SK-N-SH (cell line): ENCODE results near the gene CHCHD6. TPM values are rescaled to one million over a fixed set of nuclear protein-coding genes. Genes with fewer than 3 reads are reported as not detected.

Experiments
- CTCF ChIA-PET: fragments of 300-600, 350-600 bp; formaldehyde crosslinking; extraction: SDS; loops from one replicate; lab custom pipeline; 2021; lab: Yijun Ruan, JAX
- POLR2A ChIA-PET: fragments of 350-600 bp; sonication (Branson Sonifier 250); formaldehyde crosslinking; extraction: SDS; loops from one replicate; lab custom pipeline; 2020; ENCODE audit warnings: antibody characterized with exemption, inconsistent platforms; lab: Yijun Ruan, JAX
- DNase-seq: peaks from one replicate; pipeline ENCODE4 v3.0.0; 2012
- H2AFZ ChIP-seq: fragments of 200-600 bp; sonication (generic); 2 replicates; pipeline ENCODE4 v1.8.1; 2016; ENCODE audit warnings: antibody characterized with exemption, mild to moderate bottlenecking, low read depth
- H3F3A ChIP-seq: fragments of 200-600 bp; sonication (generic); replicated peaks from 2 replicates; pipeline ENCODE3; 2016; ENCODE audit warnings: antibody characterized with exemption, mild to moderate bottlenecking; ENCODE audit not compliant: insufficient read depth
- H3K27ac ChIP-seq, 2 experiments: fragments of 200-500 bp in 1 of 2; fragments of 200-600 bp in 1 of 2; sonication (Bioruptor generic) in 1 of 2; sonication (generic), shearing (Covaris generic) in 1 of 2; 2 replicates each; pipeline versions ENCODE4 v1.5.1 to v1.6.1; 2014 to 2016; ENCODE audit warnings: low read depth in 2 of 2, inconsistent platforms in 1 of 2, low read length in 1 of 2, mild to moderate bottlenecking in 1 of 2, mixed read lengths in 1 of 2
- H3K27me3 ChIP-seq: fragments of 200-600 bp; sonication (generic), shearing (Covaris generic); 2 replicates; pipeline ENCODE4 v1.6.1; 2016; ENCODE audit warnings: mixed run types; ENCODE audit not compliant: insufficient read depth
- H3K36me3 ChIP-seq, 2 experiments: fragments of 200-500 bp in 1 of 2; fragments of 200-600 bp in 1 of 2; sonication (Bioruptor generic) in 1 of 2; sonication (generic) in 1 of 2; replicated peaks in 1 of 2; 2 replicates each; pipeline versions ENCODE3 to v1.5.1; 2014 to 2016; ENCODE audit warnings: low read length in 1 of 2, mild to moderate bottlenecking in 1 of 2; ENCODE audit not compliant: insufficient read depth in 2 of 2, control insufficient read depth in 1 of 2
- H3K4me1 ChIP-seq, 2 experiments: fragments of 200-500 bp in 1 of 2; fragments of 200-600 bp in 1 of 2; sonication (Bioruptor generic) in 1 of 2; sonication (generic), shearing (Covaris generic) in 1 of 2; 2 replicates each; pipeline versions ENCODE4 v1.5.1 to v1.6.1; 2014 to 2016; ENCODE audit warnings: low read depth in 1 of 2, low read length in 1 of 2, mixed run types in 1 of 2; ENCODE audit not compliant: insufficient read depth in 2 of 2, control insufficient read depth in 1 of 2
- H3K4me2 ChIP-seq: fragments of 200-600 bp; sonication (generic), shearing (Covaris generic); 2 replicates; pipeline ENCODE4 v1.6.1; 2017; ENCODE audit warnings: mixed run types
- H3K4me3 ChIP-seq, 2 experiments: fragments of 200-500 bp in 1 of 2; fragments of 200-600 bp in 1 of 2; sonication (Bioruptor generic) in 1 of 2; sonication (generic), shearing (Covaris generic) in 1 of 2; 2 replicates each; pipeline versions ENCODE4 v1.5.1 to v1.8.1; 2014 to 2016; ENCODE audit warnings: low read depth in 2 of 2, inconsistent platforms in 1 of 2, low read length in 1 of 2, mild to moderate bottlenecking in 1 of 2, mixed read lengths in 1 of 2, moderate library complexity in 1 of 2
- H3K79me2 ChIP-seq: fragments of 200-600 bp; sonication (generic); 2 replicates; pipeline ENCODE4 v1.8.1; 2017; ENCODE audit warnings: mild to moderate bottlenecking; ENCODE audit not compliant: insufficient read depth
- H3K9ac ChIP-seq: fragments of 200-600 bp; sonication (generic); 2 replicates; pipeline ENCODE4 v1.6.1; 2017; ENCODE audit warnings: mixed run types
- H3K9me2 ChIP-seq: fragments of 200-600 bp; sonication (generic); 2 replicates; pipeline ENCODE4 v1.6.1; 2017; ENCODE audit warnings: mixed run types
- H3K9me3 ChIP-seq: fragments of 200-600 bp; sonication (generic); 2 replicates; pipeline ENCODE4 v1.6.1; 2017; ENCODE audit warnings: mixed run types, mild to moderate bottlenecking, moderate library complexity
- H4K20me1 ChIP-seq: fragments of 200-600 bp; sonication (generic); 2 replicates; pipeline ENCODE4 v1.6.1; 2017; ENCODE audit warnings: mild to moderate bottlenecking, mixed run types; ENCODE audit not compliant: insufficient read depth
- CTCF ChIP-seq: fragments of 200-600 bp; sonication (generic); IDR thresholded peaks from 2 replicates; pipeline ENCODE4 v1.6.1; 2017; ENCODE audit warnings: antibody characterized with exemption, mild to moderate bottlenecking, moderate library complexity
- ELF1 ChIP-seq: IDR thresholded peaks from 2 replicates; pipeline ENCODE4 v1.4.0; 2012
- EP300 ChIP-seq, 2 experiments: IDR thresholded peaks; 2 replicates each; pipeline versions ENCODE4 v1.4.0 to v1.6.1; 2012; ENCODE audit warnings: borderline replicate concordance in 1 of 2, low read depth in 1 of 2, low read length in 1 of 2
- EZH2phosphoT487 ChIP-seq: fragments of 200-600 bp; sonication (generic); IDR thresholded peaks from 2 replicates; pipeline ENCODE4 v1.6.1; 2017; ENCODE audit warnings: low read depth, mixed run types, mild to moderate bottlenecking, antibody characterized with exemption, moderate library complexity, borderline replicate concordance
- FOSL2 ChIP-seq: IDR thresholded peaks from 2 replicates; pipeline ENCODE4 v1.4.0; 2012; ENCODE audit warnings: low read depth, mild to moderate bottlenecking, moderate library complexity, borderline replicate concordance
- GATA2 ChIP-seq: sonication (generic); formaldehyde crosslinking; IDR thresholded peaks from 2 replicates; pipeline ENCODE4 v1.5.0; 2020; ENCODE audit warnings: mild to moderate bottlenecking, missing genetic modification reagents
- IRF3 ChIP-seq: fragments of 150-350 bp; IDR thresholded peaks from 2 replicates; pipeline ENCODE4 v1.6.1; 2016; ENCODE audit warnings: mild to moderate bottlenecking, low read depth, low read length
- JUND ChIP-seq: IDR thresholded peaks from 2 replicates; pipeline ENCODE4 v1.4.0; 2012
- MEF2A ChIP-seq: IDR thresholded peaks from 2 replicates; pipeline ENCODE4 v1.4.0; 2012; ENCODE audit warnings: low read depth, borderline replicate concordance
- REST ChIP-seq: IDR thresholded peaks from 2 replicates; pipeline ENCODE4 v1.6.1; 2012; ENCODE audit warnings: mild to moderate bottlenecking, low read depth, low read length, moderate library complexity
- SIN3A ChIP-seq: IDR thresholded peaks from 2 replicates; pipeline ENCODE4 v1.6.1; 2012; ENCODE audit warnings: low read depth, mild to moderate bottlenecking, low read length, moderate library complexity, borderline replicate concordance
- SMC3 ChIP-seq: IDR thresholded peaks from 2 replicates; pipeline ENCODE4 v1.6.1; 2012; ENCODE audit warnings: low read depth, low read length, improper control_type of control experiment
- TEAD4 ChIP-seq: IDR thresholded peaks from 2 replicates; pipeline ENCODE4 v1.4.0; 2012; ENCODE audit warnings: mild to moderate bottlenecking, borderline replicate concordance; ENCODE audit not compliant: insufficient read depth
- WGBS: methylation state at CpG from one replicate; pipeline ENCODE4 v1.1.6; 2017; ENCODE audit warnings: low lambda C conversion rate; 5-methylcytosine and 5-hydroxymethylcytosine counted together
- polyA plus RNA-seq, 3 experiments: library from polyadenylated mRNA; depleted of rRNA; stranded (reverse); fragments of >200 nt; gene quantifications; 2 replicates each; pipeline ENCODE4 v1.2.3, GENCODE V29; 2012

CHCHD6 gene
- polyA plus RNA-seq, 1 of the 3 experiments (the other 2 are of a cell fraction) = 42.5 TPM

DNA sequence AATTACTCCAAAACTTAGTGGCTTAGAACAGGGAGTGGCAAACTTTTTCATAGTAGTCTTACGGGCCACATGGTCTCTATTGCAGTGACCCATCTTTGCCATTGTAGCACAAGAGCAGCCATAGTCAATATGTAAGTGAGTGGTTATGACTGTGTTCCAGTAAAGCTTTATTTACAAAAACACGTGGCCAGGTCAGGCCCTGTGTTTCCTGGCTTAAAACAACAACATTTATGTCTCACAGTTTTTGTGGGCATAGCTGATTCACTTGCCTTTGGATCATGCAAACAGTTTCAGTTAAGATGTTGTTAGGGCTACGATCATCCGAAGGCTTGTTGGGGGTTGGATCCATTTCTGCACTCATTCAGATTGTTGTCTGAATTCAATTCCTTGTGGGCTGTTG is 103.8 kb downstream of the CHCHD6 start:
- H3K27ac ChIP-seq = no peak overlapping the region
- no peak overlapping the region for H2AFZ ChIP-seq
- no peaks in the 10 kb centered on the region for H3F3A ChIP-seq
- ChIA-PET CTCF (interaction anchor here (0.8 to 1.9 kb wide), 2 partner anchors 9 to 153 kb away, joined by 3 to 9 read pairs; no protein-coding TSS in a partner anchor), POLR2A (no interaction called here)
- H4K20me1 ChIP-seq = no peaks in the 10 kb centered on the region
- DNase-seq = no peak
- no peaks in the 10 kb centered on the region for H3K79me2 ChIP-seq
- TF ChIP-seq EZH2phosphoT487 (no peak), SIN3A (no peak), REST (no peak), MEF2A (no peak), GATA2 (no peak), SMC3 (no peak), JUND (no peak), IRF3 (no peak), FOSL2 (no peak), CTCF (no peak), EP300 (IDR thresholded peaks at IDR 0.05; ENCODE audit: borderline replicate concordance in 1 of 2, low read depth in 1 of 2, low read length in 1 of 2) (no peak), ELF1 (no peak), TEAD4 (no peak)
- no peak overlapping the region for H3K4me2 ChIP-seq
- no peaks in the 10 kb centered on the region for H3K9me2 ChIP-seq
- H3K4me3 ChIP-seq = no peak overlapping the region
- H3K4me1 ChIP-seq = no peaks in the 10 kb centered on the region
- H3K27me3 ChIP-seq = no peaks in the 10 kb centered on the region
- 95% methylated on average over 4 of the region's 4 CpGs for WGBS
- peaks cover 0 to 2% of the 10 kb centered on the region in 2 experiments for H3K36me3 ChIP-seq
- no peaks in the 10 kb centered on the region for H3K9me3 ChIP-seq
- H3K9ac ChIP-seq = no peak overlapping the region
